HUES6 (cell line): Measurements from ENCODE around the gene SNX15.
A peak's percentile ranks its signal among the peaks of the same experiment; 100 is the strongest.

ENCODE experiments used
- H3K27ac ChIP-seq: 2 replicates; pipeline ENCODE4 v1.7.0; 2013; ENCODE audit warnings: low read depth, mild to moderate bottlenecking, low read length, inconsistent platforms
- H3K27me3 ChIP-seq: 2 replicates; pipeline ENCODE4 v1.6.1; 2013; ENCODE audit warnings: low read length; ENCODE audit not compliant: control insufficient read depth, insufficient read depth
- H3K36me3 ChIP-seq: 2 replicates; pipeline ENCODE4 v1.6.1; 2013; ENCODE audit warnings: low read length; ENCODE audit not compliant: control insufficient read depth, insufficient read depth
- H3K4me1 ChIP-seq: 2 replicates; pipeline ENCODE4 v1.6.1; 2013; ENCODE audit warnings: low read length; ENCODE audit not compliant: control insufficient read depth, insufficient read depth
- H3K4me3 ChIP-seq: 2 replicates; pipeline ENCODE4 v1.5.1; 2013; ENCODE audit warnings: low read depth, low read length
- H3K9ac ChIP-seq: one replicate; pipeline ENCODE4 v1.6.1; 2013; ENCODE audit warnings: mild to moderate bottlenecking, low read length
- H3K9me3 ChIP-seq: 2 replicates; pipeline ENCODE4 v1.6.1; 2013; ENCODE audit warnings: low read depth, low read length; ENCODE audit not compliant: control insufficient read depth, insufficient read depth

SNX15 gene

DNA sequence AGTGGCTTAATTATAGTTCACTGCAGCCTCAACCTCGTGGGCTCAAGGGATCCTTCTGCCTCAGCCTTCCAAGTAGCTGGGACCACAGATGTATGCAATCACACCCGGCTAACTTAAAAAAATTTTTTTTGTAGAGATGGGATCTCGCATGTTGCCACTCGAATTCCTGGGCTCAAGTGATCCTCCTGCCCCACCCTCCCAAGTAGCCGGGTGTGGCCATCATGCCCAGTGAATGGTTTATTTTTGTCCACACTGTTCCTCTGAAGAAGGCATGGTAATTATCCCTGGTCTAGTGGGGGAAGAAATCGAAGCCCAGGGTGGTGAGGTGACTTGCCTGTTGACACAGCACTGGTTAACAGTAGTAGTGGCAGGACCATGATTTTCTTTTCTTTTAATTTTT is 15.7 kb downstream of the SNX15 start:
- H3K36me3 ChIP-seq: peaks cover 32% of the 10 kb centered on the region
- no peaks in the 10 kb centered on the region for H3K4me1 ChIP-seq
- no peak overlapping the region for H3K9ac ChIP-seq
- no peaks in the 10 kb centered on the region for H3K27me3 ChIP-seq
- H3K9me3 ChIP-seq: no peaks in the 10 kb centered on the region
- no peak overlapping the region for H3K27ac ChIP-seq
- H3K4me3 ChIP-seq: no peak overlapping the region

DNA sequence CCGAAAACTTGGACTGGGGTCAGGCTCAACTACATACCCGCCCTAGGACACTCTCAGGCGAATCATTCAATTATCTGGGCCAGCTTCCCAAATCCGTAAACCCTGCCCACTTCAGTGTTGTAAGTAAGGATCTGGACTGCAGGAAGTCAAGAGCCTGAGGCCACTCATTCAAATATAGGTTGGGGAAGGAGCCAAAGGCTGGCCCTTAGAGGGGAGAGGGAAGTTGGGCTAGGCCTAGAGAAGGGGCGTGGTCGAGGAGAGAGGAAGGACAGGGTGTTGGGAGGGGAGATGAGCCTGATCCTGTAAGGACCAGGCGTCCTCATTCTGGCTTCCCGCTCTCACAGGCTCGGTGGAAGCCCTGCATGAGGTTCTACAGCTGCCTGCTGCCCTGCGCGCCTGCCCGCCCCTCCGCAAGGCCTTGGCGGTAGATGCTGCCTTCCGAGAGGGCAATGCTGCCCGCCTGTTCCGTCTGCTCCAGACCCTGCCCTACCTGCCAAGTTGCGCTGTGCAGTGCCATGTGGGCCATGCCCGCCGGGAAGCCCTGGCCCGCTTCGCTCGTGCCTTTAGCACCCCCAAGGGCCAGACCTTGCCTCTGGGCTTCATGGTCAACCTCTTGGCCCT is 16.8 kb downstream of the SNX15 start:
- H3K9me3 ChIP-seq: no peaks in the 10 kb centered on the region
- no peak overlapping the region for H3K4me3 ChIP-seq
- no peak overlapping the region for H3K27ac ChIP-seq
- H3K36me3 ChIP-seq: peaks cover 32% of the 10 kb centered on the region
- H3K27me3 ChIP-seq: no peaks in the 10 kb centered on the region
- H3K9ac ChIP-seq: no peak overlapping the region
- H3K4me1 ChIP-seq: no peaks in the 10 kb centered on the region

DNA sequence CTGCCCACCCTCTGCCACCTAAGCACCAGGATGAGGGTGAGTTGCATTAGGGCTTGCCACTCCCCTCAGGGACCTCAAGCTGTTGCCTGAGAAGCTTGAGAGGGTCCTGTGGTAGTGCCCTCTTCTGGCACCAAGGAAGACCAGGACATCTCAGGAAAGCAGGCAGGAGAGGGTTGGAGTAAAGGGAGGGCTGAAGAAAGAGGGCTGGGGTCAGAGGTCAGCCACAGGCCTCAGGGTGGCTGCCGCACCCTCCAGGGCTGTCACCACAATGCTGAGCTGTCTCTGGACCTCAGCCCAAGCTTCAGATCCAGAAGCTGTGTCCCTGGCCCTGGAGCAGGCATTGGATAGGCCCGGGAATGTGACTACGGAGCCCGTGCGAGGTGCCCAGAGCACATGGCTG is 17.8 kb downstream of the SNX15 start:
- Histone ChIP-seq H3K36me3 (peaks cover 32% of the 10 kb centered on the region), H3K9ac (no peak overlapping the region), H3K4me3 (no peak overlapping the region), H3K27ac (no peak overlapping the region), H3K9me3 (no peaks in the 10 kb centered on the region), H3K4me1 (no peaks in the 10 kb centered on the region), H3K27me3 (no peaks in the 10 kb centered on the region)

DNA sequence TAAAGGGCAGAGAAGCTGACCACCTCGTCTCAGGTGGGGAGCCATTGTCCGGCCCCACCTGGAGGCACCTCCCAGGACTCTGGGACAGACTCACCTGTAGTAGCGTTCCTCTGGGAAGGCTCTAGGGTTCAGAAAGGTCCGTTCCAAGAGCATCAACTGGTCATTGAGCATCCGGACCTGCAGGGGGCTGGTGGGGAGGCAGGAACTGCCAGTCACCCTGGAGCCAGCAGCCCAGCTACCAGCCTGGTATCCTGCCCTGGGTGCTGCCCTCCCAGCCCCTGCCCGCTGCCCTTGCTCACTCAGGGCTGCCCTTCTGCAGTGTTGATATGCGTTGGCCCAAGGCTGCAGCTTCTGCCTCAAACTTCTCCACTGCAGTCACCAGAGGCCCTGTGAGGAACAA is 18.5 kb downstream of the SNX15 start:
- peaks cover 32% of the 10 kb centered on the region for H3K36me3 ChIP-seq

DNA sequence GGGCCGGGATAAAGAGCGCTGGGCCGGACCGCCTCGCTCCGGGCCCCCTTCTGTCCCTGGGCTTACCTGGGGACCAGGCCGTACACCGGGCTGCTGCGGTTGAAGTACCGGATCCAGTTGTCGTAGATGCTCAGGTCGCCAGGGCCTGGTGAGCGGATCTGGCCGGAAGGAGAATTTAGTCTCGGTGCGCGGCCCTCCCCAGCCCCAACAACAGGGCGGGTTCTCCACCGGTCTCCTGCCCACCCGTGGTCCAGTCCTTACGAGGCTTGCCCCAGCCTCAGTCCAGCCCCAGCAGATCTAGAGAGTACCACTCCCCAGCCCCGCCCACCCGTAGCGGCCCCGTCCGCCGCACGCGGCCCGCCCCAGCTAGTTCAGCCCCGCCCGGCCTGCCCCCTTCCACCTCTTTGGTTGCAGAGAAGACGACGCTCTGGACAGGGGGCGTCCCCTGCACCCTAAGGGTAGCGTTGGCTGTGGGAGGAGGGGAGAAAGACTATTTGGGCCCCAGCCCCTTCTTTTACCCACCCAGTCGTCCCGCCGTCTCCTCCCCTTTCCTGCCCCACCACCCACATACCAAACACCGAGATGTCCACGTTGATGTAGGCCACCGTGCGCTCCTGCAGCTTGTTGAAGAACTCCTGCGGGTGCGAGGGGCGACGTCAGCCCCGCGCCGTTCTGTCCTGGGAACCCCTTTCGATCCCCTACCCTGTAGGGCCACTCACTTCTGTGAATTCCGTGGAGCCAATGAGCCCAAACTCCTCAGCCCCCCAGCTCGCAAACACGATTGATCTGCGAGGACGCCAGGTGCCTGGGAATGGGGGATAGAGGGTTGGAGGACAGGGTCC is 20.6 kb downstream of the SNX15 start:
- no peak overlapping the region for H3K9ac ChIP-seq
- H3K4me3 ChIP-seq: peak overlapping the region; percentile 25; the same call in 1 of the 2 replicates
- no peaks in the 10 kb centered on the region for H3K27me3 ChIP-seq
- no peaks in the 10 kb centered on the region for H3K4me1 ChIP-seq
- H3K27ac ChIP-seq: no peak overlapping the region
- H3K9me3 ChIP-seq: no peaks in the 10 kb centered on the region
- H3K36me3 ChIP-seq: peaks cover 29% of the 10 kb centered on the region

More for the DNA sequence above, 18.5 kb downstream of the SNX15 start:
- Histone ChIP-seq H3K9ac (no peak overlapping the region), H3K27ac (no peak overlapping the region), H3K4me1 (no peaks in the 10 kb centered on the region), H3K9me3 (no peaks in the 10 kb centered on the region), H3K4me3 (no peak overlapping the region), H3K27me3 (no peaks in the 10 kb centered on the region)

DNA sequence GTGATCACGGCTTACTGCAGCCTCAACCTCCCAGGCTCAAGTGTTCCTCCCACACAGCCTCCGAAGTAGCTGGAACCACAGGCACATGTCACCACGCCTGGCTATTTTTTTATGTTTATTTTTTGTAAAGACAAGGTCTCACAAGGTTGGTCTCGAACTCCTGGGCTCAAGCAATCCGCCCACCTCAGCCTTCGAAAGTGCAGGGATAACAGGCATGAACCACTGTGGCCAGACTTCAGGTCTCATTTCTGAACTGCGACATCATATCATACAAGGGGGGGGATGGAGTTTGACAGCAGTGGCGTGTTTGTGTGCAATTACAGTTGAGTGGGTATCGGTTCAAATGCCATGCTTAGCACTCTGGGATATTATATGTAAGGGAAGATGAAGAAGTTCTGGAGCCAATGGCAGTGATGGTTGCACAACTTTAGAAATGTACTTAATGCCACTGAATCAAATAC is 24.2 kb downstream of the SNX15 start:
- no peak overlapping the region for H3K4me3 ChIP-seq
- H3K27me3 ChIP-seq: no peaks in the 10 kb centered on the region
- no peaks in the 10 kb centered on the region for H3K9me3 ChIP-seq
- H3K4me1 ChIP-seq: no peaks in the 10 kb centered on the region
- no peak overlapping the region for H3K27ac ChIP-seq
- 0 out of 2 replicates have a peak, but pooled peaks cover under 1% of the 10 kb centered on the region for H3K36me3 ChIP-seq
- H3K9ac ChIP-seq: no peak overlapping the region

DNA sequence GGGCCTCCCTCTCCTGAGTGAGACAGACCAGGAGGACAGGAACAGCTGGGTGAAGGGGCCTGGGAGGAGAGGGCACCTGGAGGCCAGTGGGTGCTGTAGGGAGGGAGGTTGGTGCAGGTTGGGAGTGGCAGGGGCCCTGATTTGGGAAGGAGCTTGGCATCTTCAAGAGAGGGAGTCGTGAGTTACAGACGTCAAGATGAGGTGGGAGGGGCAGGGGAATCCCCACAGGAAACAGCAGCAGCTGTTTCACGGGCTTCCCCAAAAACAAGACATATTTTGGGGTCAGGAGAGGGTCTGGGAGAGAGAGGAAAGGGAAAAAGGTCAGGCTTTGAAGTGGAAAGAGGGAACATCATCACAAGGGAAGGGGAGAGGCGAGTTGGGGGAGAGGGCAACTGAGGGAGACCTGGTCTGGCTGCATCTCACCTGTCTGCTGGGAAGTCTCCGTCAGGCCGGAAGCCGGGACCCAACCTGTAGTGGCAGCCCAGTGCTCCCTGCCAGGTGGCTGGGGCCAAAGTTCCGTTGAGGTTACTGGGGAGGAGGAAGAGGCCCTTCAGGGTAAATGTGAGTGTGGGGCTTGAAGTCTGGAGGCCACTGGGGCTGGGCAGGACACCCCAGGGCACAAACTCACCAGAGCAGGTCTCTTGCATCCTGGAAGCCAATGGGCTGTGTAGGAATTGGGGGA is 26.7 kb downstream of the SNX15 start:
- Histone ChIP-seq H3K9me3 (no peaks in the 10 kb centered on the region), H3K9ac (no peak overlapping the region), H3K4me3 (no peak overlapping the region), H3K36me3 (no peaks in the 10 kb centered on the region), H3K27me3 (no peaks in the 10 kb centered on the region), H3K4me1 (no peaks in the 10 kb centered on the region), H3K27ac (no peak overlapping the region)

DNA sequence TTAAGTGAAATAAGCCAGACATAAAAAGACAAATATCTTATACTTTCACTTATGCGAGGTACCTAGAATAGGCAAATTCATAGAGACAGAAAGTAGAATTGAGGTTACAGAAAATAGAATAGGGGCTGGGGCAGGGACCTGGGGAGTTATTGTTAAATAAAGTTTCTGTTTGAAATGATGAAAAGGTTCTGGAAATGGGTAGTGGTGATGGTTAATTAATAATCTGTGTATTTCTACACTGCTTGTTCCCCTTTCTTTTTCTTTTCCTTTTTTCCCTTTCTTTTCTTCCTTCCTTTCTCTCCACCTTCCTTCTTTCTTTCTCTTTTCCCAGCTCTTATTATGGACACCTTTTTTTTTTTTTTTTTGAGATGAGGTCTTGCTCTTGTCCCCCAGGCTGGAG is 28.3 kb downstream of the SNX15 start:
- no peak overlapping the region for H3K4me3 ChIP-seq
- H3K4me1 ChIP-seq: no peaks in the 10 kb centered on the region
- H3K9ac ChIP-seq: no peak overlapping the region
- H3K27me3 ChIP-seq: no peaks in the 10 kb centered on the region
- no peaks in the 10 kb centered on the region for H3K9me3 ChIP-seq
- no peak overlapping the region for H3K27ac ChIP-seq
- H3K36me3 ChIP-seq: no peaks in the 10 kb centered on the region

DNA sequence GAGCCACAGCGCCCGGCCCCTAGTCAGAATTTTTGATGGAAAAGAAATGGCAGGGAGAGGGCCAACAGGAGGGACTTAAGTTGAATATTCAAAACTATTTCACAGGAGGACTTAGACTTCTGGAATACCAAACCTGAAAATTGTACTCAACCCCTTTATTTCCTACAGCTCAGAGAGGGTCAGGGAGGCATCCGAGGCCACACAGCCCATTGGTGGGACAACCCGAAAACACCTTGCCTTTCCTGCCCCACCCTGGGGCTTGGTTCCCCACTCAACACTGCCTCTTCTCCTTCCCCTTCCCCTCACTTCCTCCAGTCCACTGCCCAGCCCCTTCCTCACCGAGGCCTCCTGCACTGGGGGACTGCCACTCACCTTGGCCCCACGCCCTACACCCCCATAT is 29.8 kb downstream of the SNX15 start:
- H3K4me1 ChIP-seq: no peaks in the 10 kb centered on the region
- H3K4me3 ChIP-seq: no peak overlapping the region
- no peaks in the 10 kb centered on the region for H3K9me3 ChIP-seq
- no peak overlapping the region for H3K27ac ChIP-seq
- no peaks in the 10 kb centered on the region for H3K36me3 ChIP-seq
- H3K9ac ChIP-seq: no peak overlapping the region
- H3K27me3 ChIP-seq: no peaks in the 10 kb centered on the region

DNA sequence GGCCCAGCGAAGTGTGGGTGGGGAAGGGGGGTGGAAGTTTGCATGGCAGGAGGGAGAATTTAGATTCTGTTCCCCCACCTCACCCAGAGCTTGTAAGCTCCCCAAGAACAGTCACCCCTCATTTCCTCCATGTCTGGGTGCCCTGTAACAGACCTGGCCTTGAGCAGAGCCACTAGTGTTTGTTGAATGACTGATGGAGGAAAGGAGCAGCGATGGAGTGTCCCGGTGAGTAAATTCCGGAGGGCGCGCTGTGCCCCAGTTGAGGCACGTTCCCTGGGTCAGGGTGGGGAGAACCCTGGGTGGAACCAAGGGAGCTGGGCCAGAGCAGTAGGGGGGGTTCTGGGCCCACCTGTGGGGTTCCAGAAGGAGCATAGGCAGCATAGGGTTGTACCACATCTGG is 30.3 kb downstream of the SNX15 start:
- Histone ChIP-seq H3K4me1 (no peaks in the 10 kb centered on the region), H3K9me3 (no peaks in the 10 kb centered on the region), H3K27ac (no peak overlapping the region), H3K9ac (no peak overlapping the region), H3K36me3 (no peaks in the 10 kb centered on the region), H3K27me3 (no peaks in the 10 kb centered on the region), H3K4me3 (no peak overlapping the region)

DNA sequence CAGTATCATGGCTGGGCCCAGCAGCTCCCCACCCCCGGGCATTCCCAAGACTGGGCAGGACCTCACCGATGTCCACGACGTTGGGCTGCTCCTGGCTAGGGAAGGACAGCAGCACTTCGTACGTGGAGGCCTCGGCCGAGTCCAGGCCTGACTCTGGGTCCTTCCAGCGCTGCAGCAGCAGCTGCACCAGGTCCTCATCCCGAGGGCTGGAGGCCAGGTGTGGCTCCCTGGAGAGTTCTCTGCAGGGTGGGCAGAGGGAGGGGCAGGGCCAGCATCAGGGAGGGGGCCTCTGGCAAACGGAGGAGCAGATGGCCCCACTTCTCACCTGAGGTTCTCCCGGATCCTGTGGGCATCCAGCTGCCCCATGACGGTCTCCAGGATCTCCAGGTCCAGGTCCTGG is 30.8 kb downstream of the SNX15 start:
- no peaks in the 10 kb centered on the region for H3K9me3 ChIP-seq
- H3K4me3 ChIP-seq: no peak overlapping the region
- no peak overlapping the region for H3K27ac ChIP-seq
- no peaks in the 10 kb centered on the region for H3K27me3 ChIP-seq
- H3K36me3 ChIP-seq: no peaks in the 10 kb centered on the region
- H3K4me1 ChIP-seq: no peaks in the 10 kb centered on the region
- H3K9ac ChIP-seq: no peak overlapping the region
